Effector CD8-positive, alpha-beta T cell (primary cell): ENCODE measurements around the gene AP1G1.
"Not testable (repeated sequence)": the region's sequence is repeated elsewhere in the genome, so short reads cannot be mapped to it uniquely, and the experiment has no call there.

ENCODE experiments used
- DNase-seq: peaks from one replicate; lab custom pipeline; 2025; lab: John Stamatoyannopoulos, UW

Gene AP1G1

GRCh38 chr16:71703333-71703732, 105.3 kb downstream of the AP1G1 start:
- DNase-seq: no peak

GRCh38 chr16:71700831-71701230, 107.8 kb downstream of the AP1G1 start:
- DNase-seq: no peak

- no peak for DNase-seq
Observed at GRCh38 chr16:71698491-71698890, 110.1 kb downstream of the AP1G1 start.

- no peak for DNase-seq
Observed at GRCh38 chr16:71693164-71693563, 115.5 kb downstream of the AP1G1 start.

GRCh38 chr16:71689901-71690300, 118.7 kb downstream of the AP1G1 start:
- DNase-seq: no peak

GRCh38 chr16:71687861-71688260, 120.8 kb downstream of the AP1G1 start:
- DNase-seq: no peak

GRCh38 chr16:71684280-71684679, 124.4 kb downstream of the AP1G1 start:
- DNase-seq: not testable (repeated sequence)

GRCh38 chr16:71681360-71681759, 127.3 kb downstream of the AP1G1 start:
- DNase-seq: no peak
